ENCODE measurements around the gene ITPR3. TPM values are rescaled to one million over a fixed set of nuclear protein-coding genes. Genes with fewer than 3 reads are reported as not detected.
A peak's percentile ranks its signal among the peaks of the same experiment; 100 is the strongest.

The ITPR3 gene
- total RNA-seq, 2 donors from 2014 or later: 106 to 108 TPM

DNA sequence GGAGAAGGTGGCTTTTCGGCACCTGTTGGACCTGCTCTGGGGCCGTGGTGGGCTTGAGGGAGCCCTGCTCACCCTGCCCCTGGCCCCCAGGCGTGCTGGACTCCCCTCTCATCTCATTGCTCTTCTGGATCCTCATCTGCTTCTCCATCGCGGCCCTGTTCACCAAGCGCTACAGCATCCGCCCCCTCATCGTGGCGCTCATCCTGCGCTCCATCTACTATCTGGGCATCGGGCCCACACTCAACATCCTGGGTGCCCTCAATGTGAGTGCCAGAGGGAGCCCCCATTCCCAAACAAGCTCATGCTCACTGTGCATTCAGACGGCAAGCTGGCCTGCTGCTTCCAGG is 68.0 kb downstream of the ITPR3 start:
- DNase-seq (no peak), ATAC-seq (no peak)
- intact Hi-C loops (cut with DNase I, micrococcal nuclease): no loop called here

DNA sequence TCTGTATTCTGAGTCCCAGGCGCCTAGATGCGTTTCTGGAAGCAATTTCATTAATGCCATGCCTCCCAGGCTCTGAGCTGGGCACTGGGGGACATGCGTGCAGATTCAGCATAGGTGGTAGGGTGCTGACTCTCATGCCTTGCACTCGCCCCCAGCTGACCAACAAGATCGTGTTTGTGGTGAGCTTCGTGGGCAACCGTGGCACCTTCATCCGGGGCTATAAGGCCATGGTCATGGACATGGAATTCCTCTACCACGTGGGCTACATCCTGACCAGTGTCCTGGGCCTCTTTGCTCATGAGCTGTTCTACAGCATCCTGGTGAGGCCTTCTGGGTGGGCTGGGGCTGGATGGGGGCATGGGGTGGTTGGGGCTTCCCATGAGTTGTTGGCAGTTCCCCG is 68.8 kb downstream of the ITPR3 start:
- DNase-seq: no peak
- intact Hi-C loops (cut with DNase I, micrococcal nuclease): no loop called here
- ATAC-seq: no peak

DNA sequence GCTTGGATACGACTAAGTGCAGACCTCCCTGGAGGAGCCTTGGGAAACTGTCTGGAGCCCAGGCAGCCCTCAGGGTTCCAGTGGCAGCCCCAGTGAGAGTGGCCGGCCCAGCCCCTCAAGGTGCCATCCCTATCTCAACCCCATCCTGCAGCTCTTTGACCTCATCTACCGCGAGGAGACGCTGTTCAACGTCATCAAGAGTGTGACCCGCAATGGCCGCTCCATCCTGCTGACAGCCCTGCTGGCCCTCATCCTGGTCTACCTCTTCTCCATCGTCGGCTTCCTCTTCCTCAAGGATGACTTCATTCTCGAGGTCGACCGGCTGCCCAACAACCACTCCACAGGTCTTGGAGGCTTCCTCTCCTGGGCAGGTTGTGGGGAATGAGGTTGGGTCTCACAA is 69.6 kb downstream of the ITPR3 start:
- intact Hi-C loops (cut with DNase I, micrococcal nuclease): no loop called here
- ATAC-seq: no peak
- DNase-seq: no peak

DNA sequence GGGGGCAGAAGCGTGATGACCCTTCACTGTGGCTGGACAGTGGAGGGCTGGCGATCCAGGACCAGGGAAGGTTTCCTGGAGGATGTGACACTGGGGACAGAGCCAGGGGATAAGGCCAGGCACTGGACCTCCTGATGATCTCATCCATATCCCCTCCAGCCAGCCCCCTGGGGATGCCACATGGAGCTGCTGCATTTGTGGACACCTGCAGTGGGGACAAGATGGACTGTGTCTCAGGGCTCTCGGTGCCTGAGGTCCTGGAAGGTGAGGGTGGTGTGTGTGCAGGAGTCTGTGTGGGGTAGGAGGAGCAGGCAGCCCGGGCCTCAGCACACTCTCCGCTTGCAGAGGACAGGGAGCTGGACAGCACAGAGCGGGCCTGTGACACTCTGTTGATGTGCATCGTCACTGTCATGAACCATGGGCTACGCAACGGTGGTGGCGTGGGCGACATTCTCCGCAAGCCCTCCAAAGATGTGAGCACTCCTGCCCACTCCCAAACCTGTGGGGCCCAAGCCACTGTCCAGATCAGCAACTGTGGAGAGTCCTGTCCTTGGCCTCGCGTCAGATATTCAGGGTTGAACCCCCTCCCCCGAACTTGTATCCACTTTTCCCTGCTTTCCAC is 70.4 kb downstream of the ITPR3 start:
- intact Hi-C loops (cut with DNase I, micrococcal nuclease): no loop called here
- ATAC-seq: no peak

DNA sequence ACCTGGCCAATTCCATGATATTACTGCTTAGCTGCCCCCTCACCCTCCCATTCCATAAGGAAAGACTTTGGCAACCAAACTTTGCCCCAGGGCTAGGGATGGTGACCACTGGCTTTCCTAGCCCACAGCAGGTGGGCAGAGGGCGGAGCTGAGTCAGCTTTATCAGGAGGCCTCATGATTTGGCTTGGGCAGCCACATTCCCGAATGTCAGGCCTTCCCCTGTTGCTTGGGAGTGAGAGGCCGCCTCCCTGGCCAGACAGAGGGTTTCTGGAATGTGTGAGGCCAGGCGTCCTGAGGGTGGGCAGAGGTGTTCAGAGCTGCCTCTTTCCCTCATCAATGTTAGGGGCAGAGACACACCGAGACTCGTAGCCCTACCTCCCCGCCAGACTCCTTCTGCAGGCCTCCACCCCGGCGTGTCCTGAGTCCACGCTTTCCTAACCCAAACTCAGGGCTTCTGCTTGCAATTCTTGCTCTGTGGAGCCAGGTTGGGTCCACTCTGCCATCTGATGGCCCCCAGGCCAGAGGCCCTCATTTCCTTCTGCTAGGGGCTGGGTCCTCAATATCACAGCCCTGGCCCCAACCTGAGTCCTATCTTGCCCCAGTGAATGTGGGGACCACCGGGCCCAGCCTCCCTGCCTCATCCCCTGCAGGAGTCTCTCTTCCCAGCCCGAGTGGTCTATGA is 71.1 kb downstream of the ITPR3 start:
- DNase-seq (no peak), ATAC-seq (no peak)
- intact Hi-C loops (cut with DNase I, micrococcal nuclease): no loop called here

More for the DNA sequence above, 70.4 kb downstream of the ITPR3 start:
- no peak for DNase-seq

DNA sequence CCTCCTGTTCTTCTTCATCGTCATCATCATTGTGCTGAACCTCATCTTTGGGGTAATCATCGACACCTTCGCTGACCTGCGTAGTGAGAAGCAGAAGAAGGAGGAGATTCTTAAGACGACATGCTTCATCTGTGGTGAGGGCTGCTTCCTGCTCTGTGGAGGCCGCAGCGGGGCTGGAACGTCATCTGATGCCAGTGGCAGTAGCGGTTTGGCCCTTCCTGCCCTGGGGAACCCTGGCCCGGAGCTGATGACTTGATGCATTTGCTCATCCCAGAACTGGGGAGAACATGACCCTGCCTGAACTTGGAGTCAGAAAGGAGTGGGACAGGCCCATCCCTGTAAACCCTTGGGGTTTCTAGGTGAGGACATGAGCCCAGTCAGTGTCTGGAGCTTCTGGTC is 71.6 kb downstream of the ITPR3 start:
- intact Hi-C loops (cut with DNase I, micrococcal nuclease): no loop called here
- DNase-seq: peak; percentile 55 to 62
- ATAC-seq: no peak

DNA sequence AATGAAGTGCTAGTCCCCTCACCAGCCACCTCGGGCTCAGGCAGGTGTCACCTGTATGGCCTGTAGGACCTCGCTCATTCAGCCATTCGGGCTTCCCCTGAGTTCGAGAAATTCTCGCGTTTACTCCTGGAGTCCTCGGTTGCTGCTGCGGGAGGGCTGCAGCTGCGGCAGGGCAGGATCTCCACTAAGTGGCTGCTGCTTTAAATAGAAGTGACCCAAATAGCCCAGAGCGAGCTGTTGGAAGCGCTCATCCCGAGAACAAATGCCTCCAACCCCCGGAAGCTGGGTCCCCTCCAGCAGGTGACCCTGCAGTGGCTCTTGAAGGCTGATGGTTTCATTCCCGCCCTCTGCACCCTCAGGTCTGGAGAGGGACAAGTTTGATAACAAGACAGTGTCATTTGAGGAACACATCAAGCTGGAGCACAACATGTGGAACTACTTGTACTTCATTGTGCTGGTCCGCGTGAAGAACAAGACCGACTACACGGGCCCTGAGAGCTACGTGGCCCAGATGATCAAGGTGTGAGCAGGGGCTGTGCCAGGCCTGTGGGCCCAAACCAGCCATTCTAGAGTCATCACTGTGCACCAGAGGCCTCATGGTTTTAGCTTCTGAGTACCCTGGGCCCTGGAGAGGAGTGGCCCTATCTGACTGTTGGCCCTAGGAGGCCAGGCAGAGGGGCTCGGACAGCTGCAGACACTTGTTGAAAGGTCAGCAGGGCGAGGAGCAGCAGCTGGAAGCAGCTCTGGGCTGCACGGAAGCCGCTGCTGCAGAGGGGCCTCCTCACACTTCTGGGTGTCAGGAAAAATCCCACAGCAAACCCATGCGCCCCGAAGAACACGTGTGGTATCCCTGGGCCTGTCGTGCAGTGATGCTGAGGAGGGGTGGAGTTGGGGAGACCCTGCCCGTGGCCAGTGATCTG is 72.3 kb downstream of the ITPR3 start:
- no peak for DNase-seq
- intact Hi-C loops (cut with DNase I, micrococcal nuclease): no loop called here
- ATAC-seq: no peak

DNA sequence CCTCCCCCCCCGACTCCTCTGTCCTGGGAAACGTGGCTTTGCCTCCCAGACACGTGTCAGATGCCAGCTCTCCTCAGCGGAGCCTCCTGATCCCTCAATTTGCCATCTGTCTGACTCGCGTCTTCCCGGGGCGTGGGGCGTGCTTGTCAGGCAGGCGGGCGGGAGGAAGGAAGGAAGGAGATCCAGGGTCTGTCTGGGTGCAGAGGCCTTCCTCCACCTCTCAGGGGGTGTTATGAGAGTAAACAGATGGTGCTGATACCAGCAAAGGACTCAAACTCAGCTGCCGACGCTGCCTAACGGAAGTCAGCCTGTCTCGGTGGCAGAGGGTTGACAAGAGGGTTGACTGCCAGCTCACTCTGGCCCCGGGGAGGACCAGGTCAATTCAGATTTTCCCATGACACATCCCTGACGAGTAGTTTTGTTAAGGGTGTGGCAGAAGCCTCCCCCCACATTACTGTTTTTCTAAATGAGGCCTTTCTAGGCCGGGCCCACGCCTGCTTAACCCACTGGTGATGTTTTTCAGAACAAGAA is 73.3 kb downstream of the ITPR3 start:
- ATAC-seq (no peak), DNase-seq (peak in 1 of 2 donors; percentile 19)
- intact Hi-C loops (cut with DNase I, micrococcal nuclease): no loop called here

DNA sequence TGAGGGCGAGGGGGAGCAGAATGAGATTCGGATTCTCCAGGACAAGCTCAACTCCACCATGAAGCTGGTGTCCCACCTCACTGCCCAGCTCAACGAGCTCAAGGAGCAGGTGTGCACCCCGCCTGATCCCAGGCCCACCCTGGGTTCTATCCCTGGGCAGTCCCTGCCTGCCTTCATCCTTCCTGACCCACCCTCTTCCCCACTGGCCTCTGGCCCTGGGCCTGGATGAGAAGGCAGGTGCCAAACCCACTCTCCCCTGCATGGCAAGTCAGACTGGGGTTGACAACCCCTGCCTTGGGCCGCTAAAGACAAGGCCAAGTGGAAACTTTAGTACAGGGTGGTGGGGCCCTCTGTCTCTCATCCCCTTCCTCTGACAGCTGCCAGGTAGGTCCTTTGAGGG is 73.9 kb downstream of the ITPR3 start:
- DNase-seq (no peak), ATAC-seq (no peak)
- intact Hi-C loops (cut with DNase I, micrococcal nuclease): no loop called here

DNA sequence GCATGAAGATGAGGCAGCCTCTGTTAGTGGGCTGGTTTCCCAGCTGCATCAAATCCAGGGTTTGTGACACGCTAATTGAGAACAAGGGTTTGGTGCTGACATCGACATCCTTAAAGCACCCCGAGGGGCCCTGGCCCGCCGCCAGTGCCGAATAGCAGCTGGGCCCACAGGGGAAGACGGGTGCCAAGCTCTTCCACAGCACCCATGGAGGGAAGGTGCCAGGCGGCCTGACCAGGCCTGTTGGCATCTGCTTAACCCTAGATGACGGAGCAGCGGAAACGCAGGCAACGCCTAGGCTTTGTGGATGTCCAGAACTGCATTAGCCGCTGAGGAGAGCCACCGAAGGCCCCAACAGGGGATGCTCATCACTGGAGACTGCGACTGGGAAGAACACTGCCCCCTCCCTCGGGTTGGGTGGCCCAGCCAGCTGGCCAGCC is 74.3 kb downstream of the ITPR3 start:
- ATAC-seq (no peak), DNase-seq (no peak)
- intact Hi-C loops (cut with DNase I, micrococcal nuclease): no loop called here

DNA sequence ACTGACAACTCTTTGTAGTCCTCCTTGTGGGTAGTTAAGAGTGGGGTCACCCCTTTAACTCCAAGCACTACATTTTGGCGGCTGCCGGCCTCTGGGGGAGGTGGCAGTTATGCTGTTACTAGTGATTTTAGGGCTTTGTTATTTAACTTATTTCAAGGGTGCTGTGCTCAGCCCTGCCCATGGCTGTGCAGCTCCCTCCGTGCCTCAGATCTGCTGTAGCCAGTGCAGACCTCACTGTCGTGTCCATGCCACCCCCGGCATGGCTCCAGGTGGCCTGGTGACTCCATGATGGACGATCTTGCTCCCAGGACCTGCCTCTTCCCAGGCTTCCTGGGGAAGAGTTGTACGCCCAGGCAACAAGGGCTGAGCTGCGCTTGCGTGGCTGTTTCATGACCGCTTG is 75.0 kb downstream of the ITPR3 start:
- no peak for ATAC-seq
- DNase-seq: no peak
- intact Hi-C loops (cut with DNase I, micrococcal nuclease): no loop called here

DNA sequence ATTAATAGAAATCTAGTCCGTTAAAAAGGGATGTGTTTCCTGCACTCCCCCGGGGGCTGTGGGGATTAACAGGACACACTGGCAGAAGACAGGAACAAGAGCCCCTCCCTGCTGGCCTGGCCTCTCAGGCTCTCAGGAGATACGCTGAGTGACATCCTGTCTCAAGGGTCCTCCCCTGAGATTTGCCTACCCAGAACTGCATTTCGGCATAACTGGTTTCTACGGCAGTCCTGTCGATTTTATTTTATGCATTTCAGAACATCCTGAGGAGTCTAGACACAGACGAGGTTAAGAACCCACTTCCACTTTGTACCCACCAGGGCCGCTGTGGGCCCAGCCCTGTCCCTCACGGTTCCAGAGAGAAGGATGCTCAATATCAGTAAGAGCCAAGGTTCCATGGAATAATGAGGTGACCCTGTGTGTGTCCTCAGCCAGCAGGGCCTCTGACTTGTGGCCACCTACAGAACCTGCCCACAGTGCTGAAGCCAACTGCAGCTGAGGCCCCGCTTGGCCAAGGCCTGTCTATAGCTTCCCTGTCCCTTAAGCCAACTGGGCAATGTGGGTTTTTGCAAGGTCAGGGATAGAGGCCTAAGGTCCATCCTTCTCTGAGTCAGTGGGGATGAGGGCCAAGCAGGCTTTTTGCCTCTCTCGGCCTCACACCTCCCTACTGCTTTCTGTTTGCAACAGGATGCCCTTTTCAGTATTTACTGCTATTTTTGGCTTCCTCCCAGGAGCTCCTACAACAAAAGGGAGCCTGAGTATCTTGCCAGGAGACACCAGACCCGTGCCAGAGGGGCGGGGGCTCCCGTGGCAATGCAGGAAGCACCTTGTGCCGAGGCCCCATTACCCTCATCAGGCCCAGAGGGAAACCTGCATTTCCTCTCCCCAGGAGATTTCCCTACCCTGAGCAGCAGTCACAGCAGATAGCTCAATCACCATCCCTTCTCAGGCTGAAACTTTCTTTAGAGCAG is 75.7 kb downstream of the ITPR3 start:
- ATAC-seq (peak; percentile 6), DNase-seq (peak in 1 of 2 donors; percentile 22)
- intact Hi-C loops (cut with DNase I, micrococcal nuclease): no loop called here

DNA sequence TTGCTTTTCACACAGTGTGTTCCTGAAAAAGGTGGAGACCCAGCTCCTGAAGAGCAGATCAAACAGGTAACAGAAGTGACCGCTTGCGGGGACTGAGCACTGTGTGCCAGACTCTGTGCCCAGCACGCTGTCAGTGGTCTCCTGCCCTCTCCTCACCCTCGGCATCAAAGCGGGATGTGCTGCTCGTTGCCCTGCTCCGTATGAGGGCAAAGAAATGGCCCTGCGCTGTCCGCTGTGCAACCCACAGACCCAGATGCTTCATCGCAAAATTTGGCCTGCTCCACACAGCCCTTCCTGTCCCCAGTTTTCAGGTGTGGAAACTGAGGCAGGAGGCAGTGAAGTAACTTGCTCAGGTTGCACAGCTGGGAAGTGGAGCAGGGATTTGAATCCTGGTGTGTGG is 76.7 kb downstream of the ITPR3 start:
- intact Hi-C loops (cut with DNase I, micrococcal nuclease): no loop called here
- ATAC-seq: no peak
- DNase-seq: no peak

DNA sequence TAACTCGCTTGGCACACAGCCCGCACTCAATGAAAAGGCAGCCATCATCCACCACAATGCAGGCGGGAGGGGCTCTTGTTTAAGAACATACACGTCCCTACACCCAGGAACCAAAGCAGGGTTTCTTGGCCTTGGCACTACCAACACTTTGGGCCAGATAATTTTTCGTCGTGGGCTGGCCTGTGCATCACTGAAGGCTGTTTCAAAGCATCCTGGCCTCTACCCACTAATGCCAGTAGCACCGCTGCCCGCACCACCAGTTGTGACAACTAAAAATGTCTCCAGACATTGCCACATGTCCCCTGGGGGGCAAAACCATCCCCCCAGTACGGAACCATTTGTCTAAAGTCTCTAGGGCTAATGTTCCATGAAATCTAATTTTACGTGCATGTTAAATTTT is 77.4 kb downstream of the ITPR3 start:
- no peak for DNase-seq
- ATAC-seq: no peak
- intact Hi-C loops (cut with DNase I, micrococcal nuclease): no loop called here

DNA sequence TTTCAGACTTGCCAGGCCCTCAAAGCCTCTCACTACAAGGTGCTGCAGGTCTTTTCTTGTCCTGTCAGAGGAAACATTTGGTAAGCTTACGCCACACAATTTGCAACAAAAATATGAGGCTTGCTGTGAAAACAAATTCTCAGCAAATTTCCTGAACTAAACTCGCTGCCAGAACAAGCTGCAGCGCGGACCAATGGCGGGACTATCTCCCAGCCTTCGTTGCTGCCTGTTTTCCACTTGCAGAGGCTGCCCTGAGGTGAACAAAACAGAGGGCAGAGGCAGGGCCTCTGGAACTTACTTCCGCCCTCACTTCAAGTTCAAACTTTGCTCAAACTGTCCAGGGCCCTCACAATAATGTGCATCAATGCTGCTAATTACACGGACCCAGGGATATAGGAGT is 78.0 kb downstream of the ITPR3 start:
- intact Hi-C loops (cut with DNase I, micrococcal nuclease): no loop called here
- ATAC-seq (no peak), DNase-seq (no peak)

DNA sequence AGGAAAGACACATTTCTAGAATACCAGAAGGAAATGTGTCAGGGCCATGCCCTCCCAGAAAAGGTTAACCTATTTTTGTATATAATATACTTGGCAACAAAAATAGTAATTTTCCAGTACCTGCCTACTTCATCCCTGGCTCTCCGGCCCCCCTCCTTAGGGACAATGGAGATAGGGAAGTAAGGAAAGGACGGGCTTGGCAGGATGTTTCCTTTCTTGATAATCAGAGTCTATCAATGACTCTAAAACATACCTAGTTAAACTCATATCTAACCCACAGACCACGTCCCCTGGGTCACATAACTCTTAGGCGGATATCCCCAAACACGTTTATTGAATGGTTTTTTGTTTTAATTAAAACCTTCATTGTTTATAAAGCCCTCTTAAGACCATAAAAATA is 78.6 kb downstream of the ITPR3 start:
- intact Hi-C loops (cut with DNase I, micrococcal nuclease): loop anchor here in 1 of 2 donors (10.0 kb wide), 1 partner anchor 115 kb away; the partner anchor contains the start of gene BAK1
- ATAC-seq: no peak
- no peak for DNase-seq

DNA sequence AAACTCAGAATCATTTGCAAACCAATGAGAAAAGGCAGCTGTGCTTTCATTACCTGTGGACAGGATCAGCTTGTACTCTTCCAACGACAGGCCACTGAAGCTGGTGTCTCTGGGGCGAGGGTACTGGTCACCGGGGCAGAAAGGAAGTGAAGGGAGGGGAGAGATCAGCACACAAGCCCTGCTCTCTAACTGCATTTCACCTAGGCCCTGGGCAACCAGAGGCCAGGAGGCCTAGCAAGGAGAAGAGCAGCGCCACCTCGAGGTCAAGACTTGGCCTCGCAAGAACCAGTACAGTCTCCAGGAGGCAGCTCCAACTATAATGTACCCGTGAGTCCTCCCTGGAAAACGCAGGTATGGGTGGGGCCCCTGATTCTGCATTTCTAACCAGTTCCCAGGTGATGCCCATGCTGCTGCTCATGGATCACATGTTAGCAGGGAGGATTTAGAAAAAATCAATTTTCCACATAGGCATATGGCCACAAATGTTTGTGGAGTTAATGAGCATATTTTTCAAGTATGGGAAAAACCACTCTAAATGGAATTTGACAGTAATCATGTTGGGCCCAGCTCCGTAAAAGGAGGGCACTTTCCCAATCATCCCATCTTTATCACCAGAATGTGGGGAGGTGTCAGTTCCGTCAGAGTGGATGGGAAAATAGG is 79.4 kb downstream of the ITPR3 start:
- intact Hi-C loops (cut with DNase I, micrococcal nuclease): loop anchor here in 1 of 2 donors (10.0 kb wide), 1 partner anchor 116 kb away; the partner anchor contains the start of gene BAK1
- peak; percentile 84 for ATAC-seq
- peak; percentile 71 to 86 for DNase-seq

Measured in left colon (tissue), 2 donors.